ENCODE measurements around the gene EPB41L2.

Gene EPB41L2

DNA sequence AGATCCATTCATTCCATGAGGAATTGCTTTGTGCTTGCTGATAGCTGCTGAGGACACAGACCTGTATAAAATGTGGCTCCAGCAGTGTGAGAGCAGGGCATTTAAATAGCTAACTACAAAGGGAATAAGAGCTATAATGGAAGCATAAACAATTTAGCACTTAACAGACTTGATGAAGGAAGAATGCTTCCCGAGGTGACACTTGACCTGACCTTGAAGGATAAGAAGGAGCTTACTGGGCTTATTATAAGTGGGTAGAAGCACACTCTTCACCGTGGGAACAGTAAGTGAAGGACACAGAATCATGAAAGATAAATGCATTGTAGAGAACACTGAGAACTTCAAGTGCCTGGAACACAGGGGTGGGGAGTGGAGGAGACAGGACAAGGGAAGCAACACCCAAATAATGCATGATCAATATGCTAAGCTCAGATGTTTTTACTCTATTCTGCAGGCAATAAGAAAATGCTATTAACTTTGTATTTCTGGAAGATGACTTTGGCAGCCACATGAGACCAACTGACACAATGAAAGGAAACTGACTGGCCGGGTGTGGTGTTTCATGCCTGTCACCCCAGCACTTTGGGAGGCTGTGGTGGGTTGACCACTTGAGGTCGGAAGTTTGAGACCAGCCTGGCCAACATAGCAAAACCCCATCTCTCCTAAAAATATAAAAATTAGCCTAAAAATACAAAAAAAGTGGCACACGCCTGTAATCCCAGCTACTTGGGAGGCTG, 84.2 kb downstream of the EPB41L2 start:
- Histone ChIP-seq H2AFZ (ENCODE audit: low read length, unreplicated experiment) (no peak overlapping the region), H3K27ac (ENCODE audit: low read depth, low read length) (no peak overlapping the region), H3K4me1 (ENCODE audit: control insufficient read depth, insufficient read depth, low read length, unreplicated experiment) (peaks cover 14% of the 10 kb centered on the region), H3K4me3 (ENCODE audit: low read depth, low read length) (no peak overlapping the region), H3K36me3 (ENCODE audit: insufficient read depth, low read length) (no peaks in the 10 kb centered on the region), H3K79me2 (ENCODE audit: control insufficient read depth, insufficient read depth, low read length, unreplicated experiment) (peaks cover 27% of the 10 kb centered on the region), H3K27me3 (ENCODE audit: insufficient read depth, low read length) (no peaks in the 10 kb centered on the region)

DNA sequence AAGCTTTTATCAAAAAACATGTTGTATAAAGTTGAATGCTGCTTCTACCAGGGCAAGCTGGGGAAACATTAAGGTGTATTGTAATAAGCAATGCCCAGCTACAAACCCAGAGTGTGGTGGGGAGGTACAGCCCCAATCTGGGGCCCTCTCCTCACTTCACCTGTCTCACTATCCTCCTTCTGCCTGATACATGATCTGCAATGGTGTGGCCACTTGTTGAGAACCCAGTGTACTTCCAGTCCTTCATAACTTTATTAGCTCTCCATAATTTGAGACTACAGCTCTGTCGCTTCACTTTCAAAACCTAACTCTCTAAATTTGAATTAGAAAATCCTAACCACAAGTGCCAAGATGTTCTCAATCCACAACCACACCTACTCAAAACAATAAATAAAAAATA, 84.9 kb downstream of the EPB41L2 start:
- Histone ChIP-seq H3K4me3 (ENCODE audit: low read depth, low read length) (no peak overlapping the region), H3K4me1 (ENCODE audit: control insufficient read depth, insufficient read depth, low read length, unreplicated experiment) (peaks cover 14% of the 10 kb centered on the region), H3K27me3 (ENCODE audit: insufficient read depth, low read length) (no peaks in the 10 kb centered on the region), H3K27ac (ENCODE audit: low read depth, low read length) (no peak overlapping the region), H3K36me3 (ENCODE audit: insufficient read depth, low read length) (no peaks in the 10 kb centered on the region), H2AFZ (ENCODE audit: low read length, unreplicated experiment) (no peak overlapping the region), H3K79me2 (ENCODE audit: control insufficient read depth, insufficient read depth, low read length, unreplicated experiment) (peaks cover 28% of the 10 kb centered on the region)

- Histone ChIP-seq H3K36me3 (ENCODE audit: insufficient read depth, low read length) (no peaks in the 10 kb centered on the region), H2AFZ (ENCODE audit: low read length, unreplicated experiment) (no peak overlapping the region), H3K27me3 (ENCODE audit: insufficient read depth, low read length) (no peaks in the 10 kb centered on the region), H3K27ac (ENCODE audit: low read depth, low read length) (no peak overlapping the region), H3K4me1 (ENCODE audit: control insufficient read depth, insufficient read depth, low read length, unreplicated experiment) (peaks cover 21% of the 10 kb centered on the region), H3K79me2 (ENCODE audit: control insufficient read depth, insufficient read depth, low read length, unreplicated experiment) (peaks cover 17% of the 10 kb centered on the region), H3K4me3 (ENCODE audit: low read depth, low read length) (no peak overlapping the region)
These were observed 87.7 kb downstream of the EPB41L2 start for GRCh38 chr6:130975325-130975724.

GRCh38 chr6:130973521-130974277, 89.3 kb downstream of the EPB41L2 start:
- Histone ChIP-seq H2AFZ (ENCODE audit: low read length, unreplicated experiment) (no peak overlapping the region), H3K4me1 (ENCODE audit: control insufficient read depth, insufficient read depth, low read length, unreplicated experiment) (peaks cover 28% of the 10 kb centered on the region), H3K79me2 (ENCODE audit: control insufficient read depth, insufficient read depth, low read length, unreplicated experiment) (peaks cover 17% of the 10 kb centered on the region)

DNA sequence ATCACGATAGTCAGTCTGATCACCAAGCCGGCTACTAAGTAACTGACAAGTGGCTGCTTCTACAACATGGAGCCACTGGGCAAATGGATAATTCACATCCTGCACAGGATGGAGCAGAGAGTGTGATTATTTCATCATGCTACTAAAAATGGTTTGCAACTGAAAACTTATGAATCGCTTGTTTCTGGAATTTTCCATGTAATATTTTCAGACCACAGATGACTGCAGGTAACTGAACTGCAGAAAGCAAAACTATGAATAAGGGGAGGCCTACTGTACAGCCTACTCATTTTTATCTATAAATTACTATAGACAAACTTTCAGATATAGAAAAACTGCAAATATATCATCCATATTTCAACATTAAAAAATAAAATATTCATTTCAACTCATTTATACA, 91.5 kb downstream of the EPB41L2 start:
- no peak overlapping the region for H3K27ac ChIP-seq (ENCODE audit: low read depth, low read length)
- no peak overlapping the region for H2AFZ ChIP-seq (ENCODE audit: low read length, unreplicated experiment)
- H3K4me3 ChIP-seq (ENCODE audit: low read depth, low read length) = no peak overlapping the region
- H3K4me1 ChIP-seq (ENCODE audit: control insufficient read depth, insufficient read depth, low read length, unreplicated experiment) = peaks cover 49% of the 10 kb centered on the region
- peaks cover 37% of the 10 kb centered on the region for H3K79me2 ChIP-seq (ENCODE audit: control insufficient read depth, insufficient read depth, low read length, unreplicated experiment)
- no peaks in the 10 kb centered on the region for H3K27me3 ChIP-seq (ENCODE audit: insufficient read depth, low read length)
- H3K36me3 ChIP-seq (ENCODE audit: insufficient read depth, low read length) = no peaks in the 10 kb centered on the region

More at GRCh38 chr6:130973521-130974277, 89.3 kb downstream of the EPB41L2 start:
- H3K4me3 ChIP-seq (ENCODE audit: low read depth, low read length) = no peak overlapping the region
- no peaks in the 10 kb centered on the region for H3K36me3 ChIP-seq (ENCODE audit: insufficient read depth, low read length)
- H3K27ac ChIP-seq (ENCODE audit: low read depth, low read length) = no peak overlapping the region
- H3K27me3 ChIP-seq (ENCODE audit: insufficient read depth, low read length) = no peaks in the 10 kb centered on the region

DNA sequence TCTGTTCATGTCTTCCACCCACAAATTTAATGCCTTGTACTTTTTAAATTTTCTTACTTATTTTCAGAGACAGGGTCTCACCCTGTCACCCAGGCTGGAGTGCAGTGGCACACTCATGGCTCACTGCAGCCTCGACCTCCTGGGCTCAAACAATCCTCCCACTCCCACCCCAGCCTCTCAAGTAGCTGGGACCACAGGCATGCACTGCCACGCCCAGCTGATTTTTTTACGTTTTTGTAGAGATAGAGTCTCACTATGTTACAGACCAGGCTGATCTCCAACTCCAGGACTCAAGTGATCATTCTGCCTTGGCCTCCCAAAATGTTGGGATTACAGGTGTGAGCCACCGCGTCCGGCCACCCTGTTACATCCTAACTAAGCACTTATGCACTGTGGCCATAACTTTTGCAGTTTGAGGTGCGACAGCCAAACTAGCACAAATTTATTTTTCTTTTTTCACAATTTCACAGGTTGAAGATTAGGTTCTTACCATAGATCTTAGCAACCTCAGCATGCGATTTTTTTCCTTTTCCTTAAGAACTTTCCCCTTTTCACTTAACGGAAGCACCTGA, 92.1 kb downstream of the EPB41L2 start:
- Histone ChIP-seq H3K79me2 (ENCODE audit: control insufficient read depth, insufficient read depth, low read length, unreplicated experiment) (peaks cover 42% of the 10 kb centered on the region), H2AFZ (ENCODE audit: low read length, unreplicated experiment) (no peak overlapping the region), H3K4me3 (ENCODE audit: low read depth, low read length) (0 out of 2 replicates have a peak overlapping the region, but pooled peaks have one; percentile 78), H3K27me3 (ENCODE audit: insufficient read depth, low read length) (no peaks in the 10 kb centered on the region), H3K4me1 (ENCODE audit: control insufficient read depth, insufficient read depth, low read length, unreplicated experiment) (peaks cover 55% of the 10 kb centered on the region), H3K36me3 (ENCODE audit: insufficient read depth, low read length) (no peaks in the 10 kb centered on the region), H3K27ac (ENCODE audit: low read depth, low read length) (peak overlapping the region; percentile 48; the same call in 1 of the 2 replicates)

DNA sequence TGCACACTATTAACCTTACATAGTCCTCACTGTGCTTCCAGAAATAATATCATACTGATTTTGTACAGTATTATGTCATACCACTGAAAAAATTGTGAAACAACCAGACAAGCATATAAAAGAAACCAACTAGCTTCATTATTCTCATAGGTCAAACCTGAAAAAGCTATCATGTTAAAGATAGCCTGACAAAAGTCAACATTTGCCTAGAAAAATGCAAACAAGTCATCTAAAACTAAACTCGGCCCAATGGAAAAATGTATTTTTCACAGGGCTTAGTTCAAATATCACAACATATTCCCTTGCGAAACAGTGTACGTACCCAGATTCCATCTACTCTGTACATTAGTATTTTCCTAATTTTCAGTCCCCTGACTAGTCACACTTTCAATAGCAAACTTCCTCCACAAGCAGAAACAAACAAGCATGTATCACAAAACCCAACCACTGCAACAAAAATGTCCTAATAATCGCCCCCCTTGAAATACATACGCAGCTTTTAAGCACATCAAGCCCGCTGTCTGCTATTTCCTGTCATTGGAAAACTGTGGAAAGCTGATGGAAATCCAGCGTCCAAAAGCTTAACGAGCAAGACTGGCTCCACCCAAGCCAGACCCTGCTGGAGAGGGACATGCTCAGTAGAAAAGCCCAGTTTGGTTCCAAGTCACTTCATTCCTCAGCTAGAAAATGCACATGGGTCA, 93.1 kb downstream of the EPB41L2 start:
- H3K4me3 ChIP-seq (ENCODE audit: low read depth, low read length) = peak overlapping the region; percentile 78
- H2AFZ ChIP-seq (ENCODE audit: low read length, unreplicated experiment) = peak overlapping the region; percentile 10
- H3K36me3 ChIP-seq (ENCODE audit: insufficient read depth, low read length) = no peaks in the 10 kb centered on the region
- no peaks in the 10 kb centered on the region for H3K27me3 ChIP-seq (ENCODE audit: insufficient read depth, low read length)
- H3K79me2 ChIP-seq (ENCODE audit: control insufficient read depth, insufficient read depth, low read length, unreplicated experiment) = peaks cover 49% of the 10 kb centered on the region
- H3K4me1 ChIP-seq (ENCODE audit: control insufficient read depth, insufficient read depth, low read length, unreplicated experiment) = peaks cover 56% of the 10 kb centered on the region
- H3K27ac ChIP-seq (ENCODE audit: low read depth, low read length) = peak overlapping the region; percentile 48

GRCh38 chr6:130969166-130969565, 93.9 kb downstream of the EPB41L2 start:
- H3K36me3 ChIP-seq (ENCODE audit: insufficient read depth, low read length) = no peaks in the 10 kb centered on the region
- no peaks in the 10 kb centered on the region for H3K27me3 ChIP-seq (ENCODE audit: insufficient read depth, low read length)
- H3K27ac ChIP-seq (ENCODE audit: low read depth, low read length) = peak overlapping the region; percentile 48
- H3K79me2 ChIP-seq (ENCODE audit: control insufficient read depth, insufficient read depth, low read length, unreplicated experiment) = peaks cover 52% of the 10 kb centered on the region
- peaks cover 58% of the 10 kb centered on the region for H3K4me1 ChIP-seq (ENCODE audit: control insufficient read depth, insufficient read depth, low read length, unreplicated experiment)
- H3K4me3 ChIP-seq (ENCODE audit: low read depth, low read length) = peak overlapping the region; percentile 78
- no peak overlapping the region for H2AFZ ChIP-seq (ENCODE audit: low read length, unreplicated experiment)

GRCh38 chr6:130968476-130968875, 94.6 kb downstream of the EPB41L2 start:
- H3K4me1 ChIP-seq (ENCODE audit: control insufficient read depth, insufficient read depth, low read length, unreplicated experiment) = peaks cover 55% of the 10 kb centered on the region
- H3K4me3 ChIP-seq (ENCODE audit: low read depth, low read length) = peak overlapping the region; percentile 78
- H3K27me3 ChIP-seq (ENCODE audit: insufficient read depth, low read length) = no peaks in the 10 kb centered on the region
- no peaks in the 10 kb centered on the region for H3K36me3 ChIP-seq (ENCODE audit: insufficient read depth, low read length)
- peaks cover 55% of the 10 kb centered on the region for H3K79me2 ChIP-seq (ENCODE audit: control insufficient read depth, insufficient read depth, low read length, unreplicated experiment)
- H3K27ac ChIP-seq (ENCODE audit: low read depth, low read length) = 0 out of 2 replicates have a peak overlapping the region, but pooled peaks have one; percentile 1
- H2AFZ ChIP-seq (ENCODE audit: low read length, unreplicated experiment) = no peak overlapping the region

Measured in ACC112 (cell line).